Fibroblast of lung (primary cell): ENCODE data around the gene MAGI2. TPM values are rescaled to one million over a fixed set of nuclear protein-coding genes. Genes with fewer than 3 reads are reported as not detected.
A peak's percentile ranks its signal among the peaks of the same experiment; 100 is the strongest.

Experiments
- DNase-seq, 2 donors: peaks; one replicate each; pipeline versions ENCODE4 v3.0.0 to v3.0.0-alpha.2; 2010; ENCODE audit warnings: low read depth in 2 of 2
- H2AFZ ChIP-seq: 2 replicates; pipeline ENCODE4 v1.5.1; 2012; ENCODE audit warnings: low read length, control low read depth, inconsistent platforms
- H3K27ac ChIP-seq: 2 replicates; pipeline ENCODE4 v1.5.1; 2011; ENCODE audit warnings: low read length, control low read depth; ENCODE audit not compliant: insufficient read depth
- H3K27me3 ChIP-seq: 2 replicates; pipeline ENCODE4 v1.5.1; 2011; ENCODE audit warnings: mild to moderate bottlenecking, low read length; ENCODE audit not compliant: control insufficient read depth, insufficient read depth
- H3K36me3 ChIP-seq: 2 replicates; pipeline ENCODE4 v1.5.1; 2011; ENCODE audit warnings: low read length; ENCODE audit not compliant: control insufficient read depth, insufficient read depth
- H3K4me1 ChIP-seq: 2 replicates; pipeline ENCODE4 v1.5.1; 2011; ENCODE audit warnings: low read length; ENCODE audit not compliant: control insufficient read depth, insufficient read depth; ENCODE audit errors: extremely low read depth
- H3K4me2 ChIP-seq: 2 replicates; pipeline ENCODE4 v1.5.1; 2011; ENCODE audit warnings: low read length, control low read depth; ENCODE audit not compliant: insufficient read depth; ENCODE audit errors: extremely low read depth
- H3K4me3 ChIP-seq, 4 experiments: fragments of 200-600 bp in 1 of 4; sonication (generic) in 1 of 4; replicated peaks in 1 of 4; 2 replicates each; pipeline ENCODE4 v1.5.1; 2011 to 2016; ENCODE audit warnings: low read length in 4 of 4, low read depth in 3 of 4, mild to moderate bottlenecking in 3 of 4, control low read depth in 2 of 4, inconsistent platforms in 1 of 4, mixed read lengths in 1 of 4; ENCODE audit not compliant: insufficient read depth in 1 of 4; ENCODE audit errors: control extremely low read depth in 1 of 4
- H3K79me2 ChIP-seq: 2 replicates; pipeline ENCODE4 v1.5.1; 2012; ENCODE audit warnings: mild to moderate bottlenecking, low read length, inconsistent platforms; ENCODE audit not compliant: control insufficient read depth, insufficient read depth
- H3K9ac ChIP-seq: 2 replicates; pipeline ENCODE4 v1.5.1; 2011; ENCODE audit warnings: mild to moderate bottlenecking, low read length, control low read depth; ENCODE audit not compliant: insufficient read depth
- H3K9me3 ChIP-seq: 2 replicates; pipeline ENCODE4 v1.5.1; 2012; ENCODE audit warnings: low read depth, low read length; ENCODE audit not compliant: control insufficient read depth, insufficient read depth
- H4K20me1 ChIP-seq: 2 replicates; pipeline ENCODE4 v1.5.1; 2011; ENCODE audit warnings: low read length; ENCODE audit not compliant: control insufficient read depth, insufficient read depth; ENCODE audit errors: extremely low read depth
- CTCF ChIP-seq, 2 donors: IDR thresholded peaks in 1 of 2; conservative IDR thresholded peaks in 1 of 2; 1 replicate in 1 of 2; 2 replicates in 1 of 2; pipeline ENCODE4 v1.5.1; 2011 to 2012; ENCODE audit warnings: low read length in 2 of 2, control low read depth in 1 of 2, inconsistent platforms in 1 of 2, low read depth in 1 of 2, mild to moderate bottlenecking in 1 of 2
- EZH2 ChIP-seq: IDR thresholded peaks from 2 replicates; pipeline ENCODE4 v1.5.1; 2012; ENCODE audit warnings: low read length, control low read depth, mild to moderate bottlenecking; ENCODE audit errors: missing control alignments
- polyA plus RNA-seq, 2 donors: library from polyadenylated mRNA; depleted of rRNA in 1 of 2; stranded (reverse) in 1 of 2; unstranded in 1 of 2; fragments of >200 nt; gene quantifications; 2 replicates each; pipeline ENCODE4 v1.2.1, GENCODE V29; 2011 to 2012; ENCODE audit warnings: missing spikeins in 1 of 2
- total RNA-seq: library from RNA; depleted of rRNA; stranded (reverse); fragments of >200 nt; gene quantifications from 2 replicates; pipeline ENCODE4 v1.2.1, GENCODE V29; 2014

MAGI2 gene
- total and polyA plus RNA-seq, 2 donors (not counting 1 experiment from before 2014, with no cell fraction given) = 1.8 to 17.0 TPM

GRCh38 chr7:78683566-78683965 is 769.9 kb downstream of the MAGI2 start:
- no peaks in the 10 kb centered on the region for H3K4me1 ChIP-seq
- no peak overlapping the region for H3K4me3 ChIP-seq
- H3K9ac ChIP-seq = no peak overlapping the region
- H4K20me1 ChIP-seq = no peaks in the 10 kb centered on the region
- H2AFZ ChIP-seq = no peak overlapping the region
- H3K27ac ChIP-seq = no peak overlapping the region
- no peak overlapping the region for H3K4me2 ChIP-seq
- no peak for TF ChIP-seq CTCF (conservative IDR thresholded peaks at IDR 0.05 in 1 of 2, IDR thresholded peaks at IDR 0.05 in 1 of 2; ENCODE audit: low read depth in 1 of 2, low read length in 2 of 2)
- no peak for TF ChIP-seq EZH2
- no peaks in the 10 kb centered on the region for H3K9me3 ChIP-seq
- H3K79me2 ChIP-seq = no peaks in the 10 kb centered on the region
- no peak for DNase-seq
- no peaks in the 10 kb centered on the region for H3K36me3 ChIP-seq
- H3K27me3 ChIP-seq = no peaks in the 10 kb centered on the region

GRCh38 chr7:78679112-78679876 is 774.2 kb downstream of the MAGI2 start:
- Histone ChIP-seq H3K4me2 (no peak overlapping the region), H3K4me1 (peaks cover 2% of the 10 kb centered on the region), H3K9ac (no peak overlapping the region), H3K79me2 (no peaks in the 10 kb centered on the region), H4K20me1 (no peaks in the 10 kb centered on the region), H3K27ac (no peak overlapping the region), H3K9me3 (no peaks in the 10 kb centered on the region), H2AFZ (no peak overlapping the region), H3K27me3 (no peaks in the 10 kb centered on the region), H3K4me3 (no peak overlapping the region), H3K36me3 (no peaks in the 10 kb centered on the region)
- no peak for DNase-seq
- TF ChIP-seq CTCF (conservative IDR thresholded peaks at IDR 0.05 in 1 of 2, IDR thresholded peaks at IDR 0.05 in 1 of 2; ENCODE audit: low read depth in 1 of 2, low read length in 2 of 2) (no peak), EZH2 (no peak)

GRCh38 chr7:78677391-78677790 is 776.1 kb downstream of the MAGI2 start:
- Histone ChIP-seq H3K4me1 (peaks cover 2% of the 10 kb centered on the region), H3K9me3 (no peaks in the 10 kb centered on the region), H3K4me3 (no peak overlapping the region), H3K36me3 (no peaks in the 10 kb centered on the region), H3K27ac (no peak overlapping the region), H3K27me3 (no peaks in the 10 kb centered on the region), H2AFZ (no peak overlapping the region), H3K4me2 (no peak overlapping the region), H4K20me1 (no peaks in the 10 kb centered on the region), H3K9ac (no peak overlapping the region), H3K79me2 (no peaks in the 10 kb centered on the region)
- DNase-seq = peak in 1 of 2 donors; percentile 25
- TF ChIP-seq EZH2 (no peak), CTCF (conservative IDR thresholded peaks at IDR 0.05 in 1 of 2, IDR thresholded peaks at IDR 0.05 in 1 of 2; ENCODE audit: low read depth in 1 of 2, low read length in 2 of 2) (no peak)
